Body of pancreas (tissue), 4 donors: ENCODE measurements around the gene BTAF1.

Source experiments
- CTCF ChIP-seq, 7 experiments: fragments of 450-650 bp in 4 of 7; fragments of 200-600 bp in 3 of 7; sonication (generic) in 3 of 7; IDR thresholded peaks; one replicate each; pipeline ENCODE4 v1.5.1; 2016 to 2019; ENCODE audit warnings: antibody characterized with exemption in 7 of 7
- POLR2A ChIP-seq, 3 donors: fragments of 450-650 bp; IDR thresholded peaks; one replicate each; pipeline ENCODE4 v1.6.1; 2016; ENCODE audit warnings: antibody characterized with exemption in 3 of 3, mild to moderate bottlenecking in 2 of 3

- TF ChIP-seq POLR2A (IDR thresholded peaks at IDR 0.05) = no peak
- no peak for TF ChIP-seq CTCF (IDR thresholded peaks at IDR 0.05)
These were observed 51.4 kb downstream of the BTAF1 start for GRCh38 chr10:91974960-91975359.
